Trophoblast cell (in vitro differentiated cells and primary cell): ENCODE results near the gene PDCD6IP.
"Not testable (repeated sequence)": the region's sequence is repeated elsewhere in the genome, so short reads cannot be mapped to it uniquely, and the experiment has no call there.

Source experiments
- DNase-seq, 2 donors: peaks; one replicate each; pipeline ENCODE4 v3.0.0-alpha.2; 2016
- H2AFZ ChIP-seq: 2 replicates; pipeline ENCODE4 v1.6.1; 2013; ENCODE audit warnings: low read length, moderate library complexity, mild to moderate bottlenecking; ENCODE audit not compliant: insufficient read depth, poor library complexity
- H2AK5ac ChIP-seq: 2 replicates; pipeline ENCODE4 v1.6.1; 2013; ENCODE audit warnings: mild to moderate bottlenecking, low read length
- H2BK120ac ChIP-seq: 2 replicates; pipeline ENCODE4 v1.6.1; 2013; ENCODE audit warnings: low read length, mild to moderate bottlenecking, moderate library complexity; ENCODE audit not compliant: insufficient read depth, poor library complexity
- H2BK12ac ChIP-seq: 2 replicates; pipeline ENCODE4 v1.6.1; 2013; ENCODE audit warnings: mild to moderate bottlenecking, low read length, moderate library complexity
- H2BK5ac ChIP-seq: 2 replicates; pipeline ENCODE4 v1.6.1; 2013; ENCODE audit warnings: low read length, low read depth, moderate library complexity, mild to moderate bottlenecking; ENCODE audit not compliant: poor library complexity
- H3K14ac ChIP-seq: 2 replicates; pipeline ENCODE4 v1.6.1; 2013; ENCODE audit warnings: mild to moderate bottlenecking, low read length
- H3K18ac ChIP-seq: 2 replicates; pipeline ENCODE4 v1.6.1; 2013; ENCODE audit warnings: mild to moderate bottlenecking, low read length
- H3K23ac ChIP-seq: 2 replicates; pipeline ENCODE4 v1.6.1; 2013; ENCODE audit warnings: low read length
- H3K27ac ChIP-seq: 2 replicates; pipeline ENCODE4 v1.5.1; 2013; ENCODE audit warnings: low read depth, mild to moderate bottlenecking, inconsistent platforms, low read length, moderate library complexity
- H3K27me3 ChIP-seq: 2 replicates; pipeline ENCODE4 v1.6.1; 2013; ENCODE audit warnings: inconsistent platforms, mild to moderate bottlenecking, low read length, moderate library complexity; ENCODE audit not compliant: insufficient read depth
- H3K36me3 ChIP-seq, 2 experiments: 1 replicate in 1 of 2; 2 replicates in 1 of 2; pipeline ENCODE4 v1.6.1; 2013; ENCODE audit warnings: low read length in 2 of 2, mild to moderate bottlenecking in 2 of 2, moderate library complexity in 1 of 2; ENCODE audit not compliant: insufficient read depth in 2 of 2, control insufficient read depth in 1 of 2
- H3K4ac ChIP-seq: 2 replicates; pipeline ENCODE4 v1.6.1; 2013; ENCODE audit warnings: low read depth, mild to moderate bottlenecking, low read length, moderate library complexity
- H3K4me1 ChIP-seq, 2 experiments: 1 replicate in 1 of 2; 2 replicates in 1 of 2; pipeline ENCODE4 v1.6.1; 2013; ENCODE audit warnings: low read length in 2 of 2, mild to moderate bottlenecking in 2 of 2, moderate library complexity in 1 of 2; ENCODE audit not compliant: insufficient read depth in 2 of 2, control insufficient read depth in 1 of 2
- H3K4me2 ChIP-seq: 2 replicates; pipeline ENCODE4 v1.6.1; 2013; ENCODE audit warnings: inconsistent platforms, mild to moderate bottlenecking, low read length, moderate library complexity
- H3K4me3 ChIP-seq: 2 replicates; pipeline ENCODE4 v1.5.1; 2013; ENCODE audit warnings: mild to moderate bottlenecking, low read depth, low read length, inconsistent platforms
- H3K79me1 ChIP-seq: one replicate; pipeline ENCODE4 v1.6.1; 2013; ENCODE audit warnings: low read length
- H3K79me2 ChIP-seq: 2 replicates; pipeline ENCODE4 v1.6.1; 2013; ENCODE audit warnings: low read length, mild to moderate bottlenecking; ENCODE audit not compliant: control insufficient read depth, insufficient read depth, poor library complexity
- H3K9ac ChIP-seq: 2 replicates; pipeline ENCODE4 v1.6.1; 2013; ENCODE audit warnings: mild to moderate bottlenecking, low read length
- H3K9me3 ChIP-seq: 2 replicates; pipeline ENCODE4 v1.6.1; 2013; ENCODE audit warnings: low read depth, mild to moderate bottlenecking, control low read depth, inconsistent platforms, low read length; ENCODE audit not compliant: insufficient read depth
- H4K12ac ChIP-seq: 2 replicates; pipeline ENCODE4 v1.6.1; 2013; ENCODE audit warnings: low read depth, mild to moderate bottlenecking, low read length, moderate library complexity
- H4K8ac ChIP-seq: 2 replicates; pipeline ENCODE4 v1.6.1; 2013; ENCODE audit warnings: low read depth, mild to moderate bottlenecking, low read length, moderate library complexity
- H4K91ac ChIP-seq: one replicate; pipeline ENCODE4 v1.6.1; 2013; ENCODE audit warnings: low read depth, mild to moderate bottlenecking, low read length, moderate library complexity
- WGBS: extraction: QIAGEN DNeasy Blood & Tissue Kit; methylation state at CpG from one replicate; pipeline ENCODE4 v1.1.7; 2013; ENCODE audit warnings: missing lambda C conversion rate; ENCODE audit not compliant: insufficient read length, insufficient coverage; ENCODE audit errors: extremely low coverage; 5-methylcytosine and 5-hydroxymethylcytosine counted together

Gene PDCD6IP

DNA sequence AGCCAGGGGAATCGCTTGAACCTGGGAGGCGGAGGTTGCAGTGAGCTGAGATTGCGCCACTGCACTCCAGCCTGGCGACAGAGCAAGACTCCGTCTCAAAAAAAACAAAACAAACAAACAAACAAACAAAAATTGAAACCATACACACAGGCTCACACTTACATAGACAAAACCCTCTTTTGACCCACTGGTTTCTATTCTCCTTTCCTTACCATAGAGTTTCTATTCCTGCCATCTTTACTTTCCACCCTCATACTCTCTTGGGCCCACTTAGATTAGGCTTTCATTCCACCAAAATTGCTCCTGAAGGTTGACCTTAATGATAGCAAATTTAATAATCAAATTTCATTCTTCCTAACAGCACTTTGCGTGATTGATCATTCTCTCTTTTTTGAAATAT is 17.0 kb upstream of the PDCD6IP start:
- H2BK12ac ChIP-seq, H3K79me1 ChIP-seq, H3K14ac ChIP-seq, H3K9me3 ChIP-seq, H3K4me2 ChIP-seq, H3K4ac ChIP-seq, DNase-seq, H3K23ac ChIP-seq, H2BK120ac ChIP-seq, H3K36me3 ChIP-seq, H2BK5ac ChIP-seq, H3K27me3 ChIP-seq, H3K4me3 ChIP-seq, H2AFZ ChIP-seq, H4K91ac ChIP-seq, H3K4me1 ChIP-seq, H3K79me2 ChIP-seq, H4K8ac ChIP-seq, H3K18ac ChIP-seq, H2AK5ac ChIP-seq, H3K9ac ChIP-seq, H3K27ac ChIP-seq, H4K12ac ChIP-seq: not testable (repeated sequence)
- no CpG with 5 or more reads among the region's 6 CpGs for WGBS

DNA sequence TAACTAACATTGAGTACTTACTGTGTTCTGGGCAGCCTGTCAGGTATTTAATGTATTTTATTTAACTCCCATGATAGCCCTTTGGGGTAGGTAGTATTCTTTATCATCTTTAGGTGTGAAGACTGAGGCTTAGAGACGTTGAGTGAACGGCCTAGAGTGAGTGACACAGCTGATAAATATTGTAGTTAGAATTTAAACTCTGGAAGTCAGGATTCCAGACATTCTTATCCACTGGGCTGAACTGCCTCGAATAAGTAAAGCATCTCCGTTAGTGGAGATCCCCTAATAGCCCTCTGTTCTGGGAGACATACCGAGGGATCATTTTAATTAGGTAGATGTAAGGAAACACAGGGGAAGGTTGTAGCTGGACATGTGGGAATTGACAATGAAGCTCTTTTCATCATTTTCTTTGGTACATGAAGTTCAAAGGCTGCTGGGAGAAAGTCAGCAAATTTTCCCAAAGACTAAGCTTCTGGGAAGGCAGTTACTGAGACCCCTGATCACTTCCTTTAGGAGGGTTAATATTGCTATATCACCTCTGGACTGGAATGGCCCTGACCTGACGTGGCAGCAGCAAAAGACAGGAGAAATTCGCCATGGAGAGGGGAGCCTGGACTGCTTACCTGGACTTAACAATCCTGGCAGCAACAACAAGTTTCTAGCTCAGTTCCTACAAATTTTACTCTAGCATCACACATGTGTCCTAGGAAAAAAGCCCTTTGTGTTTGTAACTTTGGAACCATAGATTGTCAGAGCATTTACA is 11.7 kb upstream of the PDCD6IP start:
- Histone ChIP-seq H2BK5ac (no peak overlapping the region), H2BK12ac (no peak overlapping the region), H3K79me1 (no peaks in the 10 kb centered on the region), H3K79me2 (no peaks in the 10 kb centered on the region), H2BK120ac (no peak overlapping the region), H3K4me1 (peaks cover 0 to 2% of the 10 kb centered on the region in 2 experiments), H3K27me3 (no peaks in the 10 kb centered on the region), H3K4me2 (peak overlapping the region; percentile 76), H3K4ac (no peak overlapping the region), H3K23ac (no peak overlapping the region), H2AK5ac (no peak overlapping the region), H4K91ac (no peak overlapping the region), H3K18ac (no peak overlapping the region), H3K4me3 (no peak overlapping the region), H3K27ac (no peak overlapping the region), H4K8ac (no peak overlapping the region), H2AFZ (peak overlapping the region; percentile 78), H3K9ac (no peak overlapping the region), H3K9me3 (no peaks in the 10 kb centered on the region), H4K12ac (no peak overlapping the region), H3K14ac (no peak overlapping the region), H3K36me3 (no peaks in the 10 kb centered on the region)
- peak in 1 of 2 donors; percentile 71 for DNase-seq
- WGBS = no CpG with 5 or more reads among the region's 7 CpGs

DNA sequence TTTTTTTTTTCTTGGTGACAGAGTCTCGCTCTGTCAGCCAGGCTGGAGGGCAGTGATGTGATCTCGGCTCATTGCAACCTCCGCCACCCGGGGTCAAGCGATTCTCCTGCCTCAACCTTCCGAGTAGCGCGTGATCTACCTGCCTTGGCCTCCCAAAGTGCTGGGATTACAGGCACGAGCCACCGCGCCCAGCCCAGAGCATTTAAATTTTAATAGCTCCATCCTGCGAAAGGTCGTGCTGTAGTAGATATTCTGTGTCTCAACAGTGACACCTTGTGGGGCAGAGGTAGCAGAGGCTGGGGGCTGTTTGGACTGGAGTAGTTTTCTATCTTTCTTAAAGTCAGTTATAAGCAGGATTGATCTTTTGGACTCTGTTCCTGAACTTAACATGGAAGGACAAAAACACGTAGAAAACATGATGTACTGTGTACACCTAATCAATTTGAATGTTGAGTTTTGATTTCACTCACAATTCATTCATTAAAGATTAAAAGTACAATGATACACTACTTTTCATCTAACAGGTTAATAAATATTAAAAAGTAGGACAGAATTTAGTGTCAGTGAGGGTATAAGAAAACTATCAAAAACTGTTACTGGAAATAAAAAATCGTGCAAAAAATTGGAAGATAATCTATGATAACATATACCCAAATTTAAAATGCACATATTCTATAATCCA is 11.0 kb upstream of the PDCD6IP start:
- H3K27ac ChIP-seq = no peak overlapping the region
- WGBS = no CpG with 5 or more reads among the region's 15 CpGs
- peaks cover 0 to 2% of the 10 kb centered on the region in 2 experiments for H3K4me1 ChIP-seq
- no peak overlapping the region for H2AK5ac ChIP-seq
- H3K27me3 ChIP-seq = no peaks in the 10 kb centered on the region
- H4K8ac ChIP-seq = peak overlapping the region; percentile 47
- H4K91ac ChIP-seq = no peak overlapping the region
- no peak overlapping the region for H4K12ac ChIP-seq
- no peak overlapping the region for H2BK5ac ChIP-seq
- peak overlapping the region; percentile 57 for H3K4me3 ChIP-seq
- no peak overlapping the region for H3K18ac ChIP-seq
- H3K4me2 ChIP-seq = peak overlapping the region; percentile 76
- H3K79me1 ChIP-seq = no peaks in the 10 kb centered on the region
- no peak overlapping the region for H2BK120ac ChIP-seq
- no peak overlapping the region for H3K14ac ChIP-seq
- H3K79me2 ChIP-seq = no peaks in the 10 kb centered on the region
- H2AFZ ChIP-seq = peak overlapping the region; percentile 78
- H3K36me3 ChIP-seq = no peaks in the 10 kb centered on the region
- no peak overlapping the region for H2BK12ac ChIP-seq
- no peak overlapping the region for H3K23ac ChIP-seq
- no peak overlapping the region for H3K9ac ChIP-seq
- H3K9me3 ChIP-seq = no peaks in the 10 kb centered on the region
- no peak overlapping the region for H3K4ac ChIP-seq
- DNase-seq = peak; percentile 64 to 82

DNA sequence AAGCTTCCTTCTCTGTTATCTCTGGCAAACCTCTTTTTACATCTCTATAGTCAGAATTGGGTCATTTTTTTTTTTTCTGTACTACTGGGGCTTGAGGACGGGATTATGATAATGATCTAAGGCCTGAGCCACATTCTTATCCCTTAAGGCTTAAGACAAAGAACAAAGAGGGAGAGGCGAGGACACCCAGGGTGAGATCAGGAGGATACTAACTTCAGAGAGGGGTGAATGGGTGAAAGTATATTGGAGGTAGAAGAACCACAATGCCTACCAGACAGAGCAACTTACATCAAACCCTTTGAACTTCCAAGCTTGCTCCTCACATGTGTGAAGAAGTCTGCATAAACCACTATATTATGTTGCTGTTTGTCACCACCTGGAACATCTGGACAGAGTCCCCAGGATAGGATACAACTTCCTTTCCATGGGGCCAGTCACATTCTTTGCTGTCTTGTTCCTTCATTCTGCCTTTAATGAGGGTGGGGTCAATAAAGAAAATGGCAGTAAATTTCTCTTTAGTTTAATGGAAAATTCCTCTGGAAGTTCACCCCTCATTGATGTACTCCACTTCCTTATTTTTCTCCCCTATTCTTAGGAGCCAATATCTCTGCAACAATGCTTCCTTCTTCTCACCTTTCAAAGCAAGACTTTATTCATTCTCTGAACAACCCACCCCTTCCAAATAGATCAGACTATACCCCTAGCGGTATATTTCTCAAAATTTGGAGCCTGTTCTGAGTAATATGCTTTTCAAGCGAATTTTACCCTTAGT is 9.1 kb upstream of the PDCD6IP start:
- H2BK120ac ChIP-seq = no peak overlapping the region
- no peak for DNase-seq
- no peaks in the 10 kb centered on the region for H3K36me3 ChIP-seq
- no peak overlapping the region for H3K14ac ChIP-seq
- no peaks in the 10 kb centered on the region for H3K79me2 ChIP-seq
- no CpG with 5 or more reads among the region's 4 CpGs for WGBS
- no peak overlapping the region for H3K4me2 ChIP-seq
- H2BK5ac ChIP-seq = no peak overlapping the region
- no peak overlapping the region for H3K18ac ChIP-seq
- no peak overlapping the region for H2AK5ac ChIP-seq
- H3K9ac ChIP-seq = no peak overlapping the region
- no peak overlapping the region for H4K8ac ChIP-seq
- peaks cover 0 to 2% of the 10 kb centered on the region in 2 experiments for H3K4me1 ChIP-seq
- H3K27ac ChIP-seq = no peak overlapping the region
- H3K4me3 ChIP-seq = no peak overlapping the region
- H2BK12ac ChIP-seq = no peak overlapping the region
- H3K79me1 ChIP-seq = no peaks in the 10 kb centered on the region
- no peak overlapping the region for H4K91ac ChIP-seq
- H3K27me3 ChIP-seq = no peaks in the 10 kb centered on the region
- H3K9me3 ChIP-seq = no peaks in the 10 kb centered on the region
- H3K4ac ChIP-seq = no peak overlapping the region
- H3K23ac ChIP-seq = no peak overlapping the region
- no peak overlapping the region for H2AFZ ChIP-seq
- no peak overlapping the region for H4K12ac ChIP-seq
